ENCODE measurements around the gene METTL8.
"Not testable (repeated sequence)": the region's sequence is repeated elsewhere in the genome, so short reads cannot be mapped to it uniquely, and the experiment has no call there.

Gene METTL8

DNA sequence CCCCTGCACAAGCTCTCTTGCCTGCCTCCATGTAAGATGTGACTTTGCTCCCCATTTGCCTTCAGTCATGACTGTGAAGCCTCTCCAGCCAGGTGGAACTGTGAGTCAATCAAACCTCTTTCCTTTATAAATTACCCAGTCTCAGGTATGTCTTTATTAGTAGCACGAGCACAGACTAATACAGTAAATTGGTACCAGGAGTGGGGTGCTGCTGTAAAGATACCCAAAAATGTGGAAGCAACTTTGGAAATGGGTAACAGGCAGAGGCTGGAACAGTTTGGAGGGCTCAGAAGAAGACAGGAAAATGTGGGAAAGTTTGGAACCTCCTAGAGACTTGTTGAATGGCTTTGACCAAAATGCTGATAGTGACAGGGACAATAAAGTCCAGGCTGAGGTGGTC is 122.2 kb downstream of the METTL8 start:
- DNase-seq (ENCODE audit: low read depth) = not testable (repeated sequence)

DNA sequence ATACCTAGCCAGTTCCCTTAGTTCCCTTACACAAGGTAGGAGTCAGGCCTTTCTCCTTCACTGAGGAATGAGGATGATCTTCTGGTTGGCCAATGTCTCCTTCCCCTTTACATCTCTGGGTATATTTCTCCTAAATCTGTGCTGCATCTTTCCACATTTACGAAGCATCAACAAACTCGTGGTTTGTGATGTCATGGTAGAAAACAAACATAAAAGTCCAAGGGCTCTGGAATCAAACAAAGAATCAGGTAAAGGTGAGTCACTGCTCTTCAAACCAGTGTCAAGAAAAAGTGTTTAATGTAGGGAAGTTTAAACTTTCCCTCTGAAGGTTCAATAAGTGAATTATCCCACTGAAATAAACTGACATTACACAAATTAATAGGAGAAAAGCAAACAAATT is 122.9 kb downstream of the METTL8 start:
- no peak for DNase-seq (ENCODE audit: low read depth)

DNA sequence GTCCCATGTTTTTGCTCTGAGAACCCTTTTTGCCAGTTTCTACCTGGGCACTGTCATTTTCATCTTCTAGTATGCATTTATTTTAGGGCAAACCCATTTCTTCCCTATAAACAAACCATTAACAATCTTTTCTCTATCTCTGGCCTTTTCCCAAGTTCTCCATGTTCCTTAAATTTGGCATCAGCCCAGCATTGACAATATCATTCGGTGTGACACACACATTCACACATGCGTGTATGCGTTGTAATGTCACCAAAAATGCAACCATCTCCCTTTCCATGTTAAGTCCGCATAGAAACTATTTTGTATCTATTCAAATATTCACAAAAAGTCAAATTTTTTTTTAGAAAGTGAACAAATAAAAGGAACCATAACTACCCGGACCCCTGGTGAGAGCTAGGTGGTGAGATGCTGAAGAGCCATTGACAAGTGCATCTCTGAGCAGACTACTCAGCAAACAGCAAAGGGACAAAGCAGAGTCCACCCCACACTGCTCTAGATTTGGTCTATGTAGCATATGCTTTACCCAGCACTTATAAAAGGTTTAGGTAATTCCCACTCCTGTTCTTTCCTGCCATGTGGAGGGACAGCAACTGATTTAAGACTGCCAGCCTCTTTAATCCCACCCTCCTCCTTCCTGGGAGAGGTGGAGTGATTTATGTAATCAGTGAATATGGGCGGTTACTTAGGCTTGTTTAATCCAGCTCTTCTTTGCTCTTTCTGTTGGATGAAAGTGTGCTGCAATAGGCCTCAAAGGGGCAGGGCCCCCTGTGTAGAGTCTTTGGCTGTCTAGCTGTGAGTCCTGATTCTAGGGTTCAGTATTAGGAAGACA is 124.1 kb downstream of the METTL8 start:
- DNase-seq (ENCODE audit: low read depth) = no peak

DNA sequence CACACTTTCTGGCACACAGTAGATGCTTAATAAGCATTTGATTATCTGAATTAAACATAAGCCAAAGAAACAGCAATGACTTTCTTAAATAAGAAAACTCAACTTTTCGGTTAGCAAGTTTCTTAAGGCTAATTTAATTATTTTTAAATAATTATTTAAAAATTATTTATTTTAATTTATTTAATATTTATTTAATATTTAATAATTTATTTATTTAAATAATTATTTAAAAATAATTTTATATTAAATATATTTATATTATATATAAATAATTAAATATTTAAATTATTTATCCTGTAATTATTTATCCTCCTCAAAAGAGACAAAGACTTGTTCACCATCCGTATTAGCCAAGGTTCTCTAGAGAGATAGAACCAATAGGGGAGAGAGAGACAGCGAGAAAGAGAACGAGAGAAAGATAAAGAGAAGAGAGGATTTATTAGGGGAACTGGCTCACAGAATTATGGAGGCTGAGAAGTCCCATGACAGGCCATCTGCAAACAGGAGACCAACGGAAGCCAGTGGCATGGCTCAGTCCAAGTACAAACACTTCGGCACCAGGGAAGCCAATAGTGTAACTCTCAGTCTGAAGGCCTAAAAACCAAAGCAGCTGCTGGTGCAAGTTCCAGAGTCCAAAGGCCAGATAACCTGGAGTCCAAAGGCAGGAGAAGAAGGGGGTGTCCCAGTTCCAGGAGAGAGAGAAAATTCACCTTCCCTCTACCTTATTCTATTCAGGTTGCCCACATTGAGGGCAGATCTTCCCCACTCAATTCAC is 125.3 kb downstream of the METTL8 start:
- no peak for DNase-seq (ENCODE audit: low read depth)

DNA sequence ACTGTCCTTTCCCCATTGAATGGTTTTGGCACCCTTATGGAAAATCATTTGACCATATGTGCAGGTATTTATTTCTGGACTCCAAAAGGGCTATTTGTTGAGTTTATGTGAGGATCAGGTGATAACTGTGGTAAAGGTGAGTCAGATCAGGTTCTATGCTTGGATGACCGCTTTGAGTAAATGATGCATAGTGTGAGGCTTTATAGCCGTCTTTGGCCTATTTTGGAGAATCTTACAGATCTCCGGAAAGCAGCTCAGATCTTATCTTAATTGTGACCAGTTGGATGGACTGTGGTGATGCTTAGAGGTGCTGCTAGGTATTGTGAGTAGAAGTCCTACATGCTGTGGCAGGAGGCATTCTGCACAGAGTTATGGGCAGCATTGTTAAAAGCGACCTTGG is 126.2 kb downstream of the METTL8 start:
- no peak for DNase-seq (ENCODE audit: low read depth)

DNA sequence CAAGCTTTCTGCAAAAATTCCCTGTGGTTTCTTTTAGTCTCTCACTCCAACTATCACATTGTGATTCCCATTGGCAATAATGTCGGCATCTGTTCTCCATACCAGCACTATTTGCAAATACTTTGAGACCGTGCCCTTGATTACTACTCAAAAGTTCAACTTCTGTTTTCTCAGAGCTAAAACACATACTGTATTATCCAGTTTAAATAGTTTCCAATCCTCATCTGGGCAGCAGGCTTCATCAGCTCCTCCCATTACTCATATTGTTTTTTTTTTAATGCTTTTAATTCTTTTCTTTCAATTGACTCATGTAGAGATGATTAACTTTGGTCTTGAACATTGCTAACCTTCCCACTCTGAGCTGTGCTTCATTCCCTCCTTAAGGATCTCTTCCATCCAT is 135.8 kb downstream of the METTL8 start:
- no peak for DNase-seq (ENCODE audit: low read depth)

DNA sequence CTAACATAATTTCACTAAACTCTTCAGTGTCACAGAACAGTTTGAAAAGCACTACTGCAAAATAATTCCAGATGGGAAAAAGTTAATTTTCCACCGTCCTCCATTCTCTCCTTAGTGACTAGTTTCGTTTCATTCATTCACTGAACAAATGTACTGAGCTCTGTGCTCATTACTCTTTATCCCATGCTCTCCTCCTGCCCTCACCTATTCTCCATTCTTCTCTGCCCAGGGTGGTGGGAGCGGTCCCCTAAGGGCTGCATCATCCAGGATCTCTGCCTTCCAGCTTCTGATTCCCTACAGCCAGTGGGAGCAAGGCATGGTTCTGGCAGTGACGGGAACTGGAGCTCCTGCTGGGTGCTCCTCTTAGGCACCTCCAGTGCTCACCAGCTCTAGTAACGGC is 139.2 kb downstream of the METTL8 start:
- no peak for DNase-seq (ENCODE audit: low read depth)

DNA sequence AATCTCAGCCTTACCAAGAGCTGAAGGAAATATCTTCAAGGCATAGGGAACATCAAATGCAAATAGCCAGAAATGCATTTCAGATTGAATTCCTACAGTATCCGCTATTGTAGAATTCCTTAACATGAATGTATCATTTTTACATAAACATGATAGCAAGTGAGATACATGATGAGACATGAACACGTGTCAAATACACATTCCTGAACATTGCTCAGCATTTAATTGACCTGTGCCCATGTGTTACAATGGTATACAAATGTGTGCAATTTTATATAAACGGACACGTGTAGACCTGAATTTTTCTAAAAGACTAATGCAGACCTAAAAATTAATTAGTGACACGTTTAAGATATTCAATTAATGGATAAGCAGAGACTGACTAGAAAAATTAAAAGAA is 140.1 kb downstream of the METTL8 start:
- no peak for DNase-seq (ENCODE audit: low read depth)

DNA sequence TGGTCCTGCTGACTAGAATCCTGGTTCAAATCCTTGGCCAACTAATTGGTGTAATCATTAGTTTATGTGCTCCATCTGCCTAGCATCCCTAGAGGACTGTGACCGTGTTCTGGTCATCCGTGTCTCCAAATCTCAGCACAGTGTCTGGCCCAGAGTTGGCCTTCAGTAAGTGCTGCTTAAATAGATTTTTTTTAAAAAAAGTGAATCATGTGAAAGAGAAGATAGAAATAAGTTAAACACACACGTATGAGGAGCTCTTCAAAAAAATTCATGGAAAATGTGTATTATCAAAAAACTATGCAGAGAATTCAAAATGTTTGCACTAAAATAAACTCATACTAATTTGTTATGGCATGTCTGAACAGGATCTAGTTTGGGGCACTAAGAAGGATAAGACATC is 143.8 kb downstream of the METTL8 start:
- no peak for DNase-seq (ENCODE audit: low read depth)

DNA sequence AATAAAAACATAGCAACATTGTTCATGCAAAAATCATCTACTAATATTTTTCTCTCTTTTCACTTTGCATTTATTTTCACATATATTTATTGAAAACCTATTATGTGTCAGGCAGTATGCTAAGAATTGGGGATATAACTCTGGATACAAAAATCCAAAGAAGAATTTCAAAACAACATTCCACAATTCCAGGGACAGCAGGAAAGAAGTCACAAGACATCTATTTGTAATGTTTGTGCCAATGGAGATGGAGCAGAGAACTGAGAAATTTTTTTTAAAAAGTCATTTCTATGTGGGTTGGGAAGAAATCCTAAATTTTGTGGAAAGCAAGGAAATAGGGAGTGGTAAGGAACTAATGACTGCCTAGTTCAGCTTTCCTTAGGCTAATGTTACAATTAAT is 144.5 kb downstream of the METTL8 start:
- DNase-seq (ENCODE audit: low read depth) = no peak

DNA sequence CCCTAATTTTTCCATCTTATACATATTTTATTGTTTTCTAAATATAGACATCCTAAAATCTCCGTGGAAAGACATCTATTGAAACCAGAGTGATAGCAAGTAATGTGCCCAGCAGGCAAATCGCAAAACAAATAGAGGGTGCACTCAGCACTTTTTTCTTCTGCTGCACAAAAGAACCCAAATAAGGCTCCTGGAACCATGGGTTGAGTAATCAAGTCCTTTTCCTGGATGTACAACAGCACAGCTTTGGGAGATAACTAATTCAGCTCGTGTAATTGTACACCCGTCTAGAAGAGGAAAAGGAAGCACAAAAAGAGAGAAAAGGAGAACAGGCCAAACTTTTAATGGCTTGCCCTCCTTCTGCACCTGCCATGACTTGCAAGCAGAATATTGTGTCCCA is 146.2 kb downstream of the METTL8 start:
- DNase-seq (ENCODE audit: low read depth) = no peak

DNA sequence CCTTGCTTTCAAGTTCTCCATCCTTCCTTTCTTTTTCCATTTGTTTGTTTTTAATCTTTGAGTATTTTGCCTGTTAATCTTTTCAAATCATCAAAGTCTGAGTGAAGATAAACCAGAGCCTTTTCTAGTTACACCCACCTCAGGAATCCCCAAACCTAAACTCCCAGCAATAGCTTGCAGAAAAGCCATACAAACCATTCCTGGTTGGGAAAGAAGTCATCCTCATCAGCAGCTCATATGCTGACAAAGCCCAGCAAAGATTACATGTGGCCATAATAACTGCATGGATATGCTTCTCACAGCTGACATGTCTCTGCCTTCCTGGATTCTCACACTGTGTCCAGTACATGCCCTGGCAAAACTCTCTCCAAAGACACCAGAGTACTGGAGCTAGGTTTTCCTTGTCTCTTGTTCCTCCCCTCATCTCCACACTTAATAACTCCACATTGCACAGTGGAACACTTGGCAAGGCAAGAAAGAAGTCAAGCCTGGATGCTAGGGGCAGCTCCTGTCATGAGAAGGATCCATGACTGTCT is 146.7 kb downstream of the METTL8 start:
- no peak for DNase-seq (ENCODE audit: low read depth)

DNA sequence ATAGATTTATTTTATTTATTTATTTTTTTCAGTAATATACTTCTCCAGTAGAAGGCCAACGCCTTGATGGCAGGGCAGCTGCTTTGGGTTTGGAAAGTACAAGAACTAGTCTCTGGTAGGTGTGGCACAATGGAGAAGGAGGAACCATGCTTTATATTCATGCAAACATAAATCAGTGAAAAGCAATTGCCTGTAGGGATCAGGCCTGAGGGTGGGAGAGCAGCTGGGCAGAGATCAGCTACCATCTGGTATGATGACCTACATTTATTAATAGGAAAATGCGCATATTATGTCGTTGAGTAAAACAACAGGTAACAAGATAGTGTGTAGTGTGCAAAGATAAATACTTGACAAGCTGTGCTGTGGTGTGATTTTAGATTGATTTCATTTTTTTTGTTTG is 152.7 kb downstream of the METTL8 start:
- no peak for DNase-seq (ENCODE audit: low read depth)

DNA sequence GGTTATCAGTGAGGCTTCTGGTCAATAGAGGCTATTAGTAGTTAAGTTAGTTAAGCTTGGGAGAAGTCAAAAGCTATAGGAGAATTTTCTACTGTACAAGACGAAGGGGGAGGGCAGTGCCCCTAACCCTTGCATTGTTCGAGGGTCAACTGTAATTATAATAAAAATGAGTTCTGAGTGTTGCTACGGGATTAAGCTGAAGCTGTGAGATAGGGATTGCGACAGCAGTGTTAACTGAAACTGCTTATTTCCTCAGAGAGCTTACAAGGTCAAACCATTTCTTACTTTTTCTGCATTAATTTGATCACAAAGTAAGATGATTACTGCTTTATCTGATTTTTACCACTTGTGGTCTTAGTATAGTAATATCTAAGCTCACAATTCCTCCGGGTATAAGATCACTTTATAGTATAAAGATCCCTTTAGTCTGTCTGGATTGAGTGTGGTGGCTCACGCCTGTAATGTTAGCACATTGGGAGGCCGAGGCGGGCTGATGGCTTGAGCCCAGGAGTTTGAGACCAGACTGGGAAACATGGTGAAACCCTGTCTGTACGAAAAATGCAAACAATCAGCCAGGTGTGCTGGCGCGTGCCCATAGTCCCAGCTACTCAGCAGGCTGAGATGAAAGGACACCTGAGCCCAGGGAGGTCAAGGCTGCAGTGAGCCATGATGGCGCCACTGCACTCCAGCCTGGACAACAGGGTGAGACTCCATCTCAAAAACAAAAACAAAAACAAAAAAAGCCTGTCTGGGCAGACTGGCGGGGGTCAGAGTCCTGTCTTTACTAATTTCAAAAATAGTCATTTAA is 153.6 kb downstream of the METTL8 start:
- DNase-seq (ENCODE audit: low read depth) = no peak

DNA sequence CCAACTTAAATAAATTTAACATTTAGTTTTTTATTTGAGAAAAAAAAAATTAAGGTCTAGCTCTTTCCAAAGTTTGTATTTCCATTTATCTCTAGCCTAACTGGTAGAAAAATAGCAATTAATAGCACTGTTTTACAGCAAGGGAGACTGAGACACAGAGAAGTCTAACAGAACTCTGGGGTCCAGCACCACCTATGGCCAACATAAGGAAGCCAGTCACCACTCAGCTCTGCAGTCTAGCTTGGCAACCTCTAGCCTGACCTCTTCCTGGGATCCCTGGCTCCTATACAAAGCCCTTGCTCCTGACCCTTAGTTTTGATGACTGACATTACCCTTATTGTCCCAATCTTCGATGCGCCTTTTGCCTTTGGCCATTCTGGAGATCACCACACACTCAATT is 159.0 kb downstream of the METTL8 start:
- DNase-seq (ENCODE audit: low read depth) = no peak

DNA sequence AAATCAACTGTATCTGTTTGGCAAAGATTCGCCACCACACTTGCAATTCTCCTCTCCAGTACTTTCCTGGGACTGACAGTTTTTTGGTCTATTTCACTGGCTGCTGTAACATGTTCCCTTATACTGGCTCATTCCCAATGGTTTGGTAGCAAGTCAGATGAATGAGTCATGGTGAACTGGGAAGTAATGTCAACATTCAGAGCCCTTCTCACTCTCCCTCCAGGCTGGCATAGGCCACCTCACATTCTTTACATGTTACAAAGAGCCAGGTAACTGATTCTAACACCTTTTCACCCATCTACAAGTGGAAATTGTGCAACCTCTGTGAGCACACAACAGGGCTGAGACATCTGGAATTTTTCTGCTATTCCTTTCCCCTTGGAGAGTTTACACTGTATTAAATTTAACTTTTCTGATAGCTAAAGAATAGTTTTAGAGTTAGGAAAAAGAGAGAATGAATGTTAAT is 161.8 kb downstream of the METTL8 start:
- no peak for DNase-seq (ENCODE audit: low read depth)

DNA sequence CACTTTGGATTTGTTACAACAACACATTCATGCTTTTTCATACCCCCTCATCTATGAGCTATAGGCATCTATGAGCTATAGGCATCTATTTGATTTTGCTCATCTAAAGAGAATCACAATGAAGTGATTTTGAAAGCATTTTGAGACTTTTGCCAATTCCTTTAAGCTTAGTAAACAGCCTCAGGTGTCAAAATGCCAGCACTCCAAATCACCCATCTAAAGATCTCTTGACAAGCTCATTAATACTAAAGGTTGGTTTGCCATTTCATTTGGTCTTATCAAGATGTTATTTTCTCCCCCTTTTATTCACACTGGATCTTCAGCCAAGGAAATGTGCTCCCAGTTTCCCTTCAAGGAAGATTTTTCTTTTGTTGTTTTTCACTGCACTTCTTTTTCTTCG is 162.4 kb downstream of the METTL8 start:
- no peak for DNase-seq (ENCODE audit: low read depth)

DNA sequence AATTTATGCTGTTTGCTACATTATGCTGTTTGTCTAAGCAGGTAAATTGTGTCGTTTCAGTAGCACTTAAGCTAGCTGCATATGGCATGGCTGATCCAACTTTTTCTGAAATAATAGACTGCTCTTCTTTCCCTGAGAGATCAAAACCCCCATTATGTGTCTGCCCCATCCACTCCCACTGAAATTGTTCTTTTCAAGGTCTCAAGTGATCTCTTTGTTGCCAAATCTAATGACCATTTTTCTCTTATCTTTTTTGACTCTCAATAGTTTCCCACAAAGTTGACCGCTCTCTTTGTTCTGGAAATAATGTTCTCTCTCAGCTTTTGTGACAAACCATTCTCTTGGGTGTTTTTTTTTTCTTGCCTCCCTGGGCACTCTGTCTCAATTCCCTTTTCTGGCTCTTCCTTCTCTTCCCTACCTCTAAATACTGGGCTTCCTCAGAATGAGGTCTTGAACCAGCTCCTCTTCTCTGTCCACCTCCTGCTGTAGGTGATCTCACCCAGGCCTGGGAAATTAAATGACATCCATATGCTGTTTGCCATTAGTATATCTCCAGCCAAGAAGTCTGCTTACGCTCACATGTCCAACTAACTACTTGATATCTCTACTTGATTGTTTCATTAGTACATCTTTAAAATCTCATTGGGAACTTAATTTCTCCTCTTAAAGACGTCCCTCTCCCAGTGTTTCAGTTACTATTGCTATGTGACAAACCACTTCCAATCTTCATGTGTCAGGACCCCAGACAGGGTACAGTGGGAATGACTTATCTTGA is 165.7 kb downstream of the METTL8 start:
- no peak for DNase-seq (ENCODE audit: low read depth)
